Loucy (cell line): ENCODE measurements around the gene MTMR10.

ENCODE experiments used
- EZH2phosphoT487 ChIP-seq: fragments of 200-600 bp; IDR thresholded peaks from 2 replicates; pipeline ENCODE4 v1.6.1; 2018; ENCODE audit warnings: antibody characterized with exemption, mild to moderate bottlenecking, moderate library complexity, borderline replicate concordance
- TF ChIP-seq, protein P1 (sequence below): fragments of 200-600 bp; sonication (generic); conservative IDR thresholded peaks from 2 replicates; pipeline ENCODE4 v1.5.1; 2014; ENCODE audit warnings: mild to moderate bottlenecking, antibody characterized with exemption, low read length

GRCh38 chr15:31032961-31033371 is 41.5 kb upstream of the MTMR10 start:
- TF ChIP-seq, protein P1, sequence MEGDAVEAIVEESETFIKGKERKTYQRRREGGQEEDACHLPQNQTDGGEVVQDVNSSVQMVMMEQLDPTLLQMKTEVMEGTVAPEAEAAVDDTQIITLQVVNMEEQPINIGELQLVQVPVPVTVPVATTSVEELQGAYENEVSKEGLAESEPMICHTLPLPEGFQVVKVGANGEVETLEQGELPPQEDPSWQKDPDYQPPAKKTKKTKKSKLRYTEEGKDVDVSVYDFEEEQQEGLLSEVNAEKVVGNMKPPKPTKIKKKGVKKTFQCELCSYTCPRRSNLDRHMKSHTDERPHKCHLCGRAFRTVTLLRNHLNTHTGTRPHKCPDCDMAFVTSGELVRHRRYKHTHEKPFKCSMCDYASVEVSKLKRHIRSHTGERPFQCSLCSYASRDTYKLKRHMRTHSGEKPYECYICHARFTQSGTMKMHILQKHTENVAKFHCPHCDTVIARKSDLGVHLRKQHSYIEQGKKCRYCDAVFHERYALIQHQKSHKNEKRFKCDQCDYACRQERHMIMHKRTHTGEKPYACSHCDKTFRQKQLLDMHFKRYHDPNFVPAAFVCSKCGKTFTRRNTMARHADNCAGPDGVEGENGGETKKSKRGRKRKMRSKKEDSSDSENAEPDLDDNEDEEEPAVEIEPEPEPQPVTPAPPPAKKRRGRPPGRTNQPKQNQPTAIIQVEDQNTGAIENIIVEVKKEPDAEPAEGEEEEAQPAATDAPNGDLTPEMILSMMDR = no peak
- no peak for TF ChIP-seq EZH2phosphoT487
